HS-5 (cell line): ENCODE data around the gene SUSD6.

Experiments
- DNase-seq: peaks from one replicate; pipeline ENCODE4 v3.0.0-alpha.2; 2012; ENCODE audit warnings: low read depth

Gene SUSD6

GRCh38 chr14:69648480-69649451 lies 37.4 kb downstream of the SUSD6 start:
- DNase-seq: no peak

- DNase-seq: no peak
Measured at GRCh38 chr14:69650948-69651369, 39.6 kb downstream of the SUSD6 start.

- DNase-seq: no peak
Measured at GRCh38 chr14:69651664-69652063, 40.3 kb downstream of the SUSD6 start.

- DNase-seq: no peak
Measured at GRCh38 chr14:69652942-69653684, 41.7 kb downstream of the SUSD6 start.

- no peak for DNase-seq
Measured at GRCh38 chr14:69654116-69654515, 42.7 kb downstream of the SUSD6 start.

- no peak for DNase-seq
Measured at GRCh38 chr14:69657950-69658355, 46.6 kb downstream of the SUSD6 start.

- DNase-seq: no peak
Measured at GRCh38 chr14:69658664-69659261, 47.4 kb downstream of the SUSD6 start.

- DNase-seq: no peak
Measured at GRCh38 chr14:69660344-69661193, 49.2 kb downstream of the SUSD6 start.

GRCh38 chr14:69661194-69661537 lies 49.8 kb downstream of the SUSD6 start:
- DNase-seq: no peak

- no peak for DNase-seq
Measured at GRCh38 chr14:69662636-69663299, 51.4 kb downstream of the SUSD6 start.

GRCh38 chr14:69663300-69663643 lies 51.9 kb downstream of the SUSD6 start:
- DNase-seq: no peak

GRCh38 chr14:69664265-69664664 lies 52.9 kb downstream of the SUSD6 start:
- DNase-seq: no peak

- DNase-seq: no peak
Measured at GRCh38 chr14:69664865-69665526, 53.6 kb downstream of the SUSD6 start.

GRCh38 chr14:69665631-69666030 lies 54.2 kb downstream of the SUSD6 start:
- DNase-seq: no peak

- no peak for DNase-seq
Measured at GRCh38 chr14:69666112-69666511, 54.7 kb downstream of the SUSD6 start.

- no peak for DNase-seq
Measured at GRCh38 chr14:69666690-69667211, 55.4 kb downstream of the SUSD6 start.

- no peak for DNase-seq
Measured at GRCh38 chr14:69667938-69668335, 56.5 kb downstream of the SUSD6 start.

- no peak for DNase-seq
Measured at GRCh38 chr14:69669375-69669774, 58.0 kb downstream of the SUSD6 start.

GRCh38 chr14:69670093-69670492 lies 58.7 kb downstream of the SUSD6 start:
- no peak for DNase-seq

GRCh38 chr14:69671365-69672030 lies 60.1 kb downstream of the SUSD6 start:
- no peak for DNase-seq
